ENCODE results near the gene PTGER1.

Gene PTGER1

GRCh38 chr19:14428882-14429416 is 46.2 kb downstream of the PTGER1 start:
- H3K9me3 ChIP-seq (ENCODE audit: control insufficient read depth, low read length) = no peaks in the 10 kb centered on the region
- no peaks in the 10 kb centered on the region for H3K27me3 ChIP-seq (ENCODE audit: control insufficient read depth, insufficient read depth, low read length)
- H3K36me3 ChIP-seq (ENCODE audit: control insufficient read depth, insufficient read depth, low read length) = no peaks in the 10 kb centered on the region
- H3K9ac ChIP-seq (ENCODE audit: low read length) = no peak overlapping the region
- H3K4me3 ChIP-seq (ENCODE audit: low read length) = no peak overlapping the region
- H3K4me1 ChIP-seq (ENCODE audit: control insufficient read depth, insufficient read depth, low read length) = peaks cover 10% of the 10 kb centered on the region

GRCh38 chr19:14427461-14427860 is 47.7 kb downstream of the PTGER1 start:
- Histone ChIP-seq H3K9me3 (ENCODE audit: control insufficient read depth, low read length) (no peaks in the 10 kb centered on the region), H3K9ac (ENCODE audit: low read length) (no peak overlapping the region), H3K27me3 (ENCODE audit: control insufficient read depth, insufficient read depth, low read length) (no peaks in the 10 kb centered on the region), H3K4me3 (ENCODE audit: low read length) (no peak overlapping the region), H3K4me1 (ENCODE audit: control insufficient read depth, insufficient read depth, low read length) (peaks cover 5% of the 10 kb centered on the region), H3K36me3 (ENCODE audit: control insufficient read depth, insufficient read depth, low read length) (no peaks in the 10 kb centered on the region)

DNA sequence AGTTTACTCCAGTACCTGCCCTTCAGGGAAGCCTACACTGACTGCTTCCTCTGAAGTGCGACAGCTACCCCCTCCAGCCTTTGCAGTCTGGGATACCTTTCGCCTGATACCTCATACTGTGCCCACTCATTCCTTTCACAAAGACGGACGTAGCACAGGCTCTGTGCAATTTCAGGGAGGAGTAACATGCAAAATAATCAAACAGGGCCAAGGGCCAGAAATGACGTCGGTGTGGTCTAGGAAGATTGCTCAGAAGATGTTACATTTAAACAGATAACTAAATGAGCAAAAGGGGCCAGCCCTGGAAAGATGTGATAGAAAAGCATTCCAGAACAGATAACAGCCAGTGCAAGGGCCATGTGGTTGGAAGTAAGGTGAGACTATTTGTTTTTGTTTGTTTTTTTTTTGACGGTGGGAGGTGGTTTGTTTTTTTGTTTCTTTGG is 49.4 kb downstream of the PTGER1 start:
- H3K4me3 ChIP-seq (ENCODE audit: low read length) = no peak overlapping the region
- no peaks in the 10 kb centered on the region for H3K27me3 ChIP-seq (ENCODE audit: control insufficient read depth, insufficient read depth, low read length)
- no peaks in the 10 kb centered on the region for H3K9me3 ChIP-seq (ENCODE audit: control insufficient read depth, low read length)
- H3K9ac ChIP-seq (ENCODE audit: low read length) = no peak overlapping the region
- H3K36me3 ChIP-seq (ENCODE audit: control insufficient read depth, insufficient read depth, low read length) = no peaks in the 10 kb centered on the region
- H3K4me1 ChIP-seq (ENCODE audit: control insufficient read depth, insufficient read depth, low read length) = peaks cover 5% of the 10 kb centered on the region
